GM19351 (cell line): ENCODE measurements around the gene KCNJ18.
"Not testable (repeated sequence)": the region's sequence is repeated elsewhere in the genome, so short reads cannot be mapped to it uniquely, and the experiment has no call there.

Experiments
- ATAC-seq: cut with Tn5 transposase; IDR thresholded peaks from one replicate; pipeline ENCODE4 v1.9.1; 2021; ENCODE audit warnings: mild to moderate bottlenecking, moderate library complexity; ENCODE audit not compliant: unreplicated experiment

KCNJ18 gene

GRCh38 chr17:21683897-21684296 is 8.4 kb upstream of the KCNJ18 start:
- not testable (repeated sequence) for ATAC-seq

GRCh38 chr17:21684384-21684783 is 7.9 kb upstream of the KCNJ18 start:
- ATAC-seq: not testable (repeated sequence)

- ATAC-seq: not testable (repeated sequence)
Measured at GRCh38 chr17:21685061-21685795, 7.1 kb upstream of the KCNJ18 start.

- no peak for ATAC-seq
Measured at GRCh38 chr17:21686165-21687015, 5.9 kb upstream of the KCNJ18 start.

- ATAC-seq: no peak
Measured at GRCh38 chr17:21687136-21687953, 5.0 kb upstream of the KCNJ18 start.

- ATAC-seq: no peak
Measured at GRCh38 chr17:21688293-21688949, 3.9 kb upstream of the KCNJ18 start.

GRCh38 chr17:21689604-21690003 is 2.7 kb upstream of the KCNJ18 start:
- ATAC-seq: no peak

GRCh38 chr17:21690811-21691210 is 1.5 kb upstream of the KCNJ18 start:
- not testable (repeated sequence) for ATAC-seq

GRCh38 chr17:21691481-21691880 is 842 bp upstream of the KCNJ18 start:
- ATAC-seq: not testable (repeated sequence)

- ATAC-seq: not testable (repeated sequence)
Measured at GRCh38 chr17:21692704-21693065, 362 bp downstream of the KCNJ18 start.

- ATAC-seq: not testable (repeated sequence)
Measured at GRCh38 chr17:21693391-21693796, 1.1 kb downstream of the KCNJ18 start.

- ATAC-seq: not testable (repeated sequence)
Measured at GRCh38 chr17:21693937-21694336, 1.6 kb downstream of the KCNJ18 start.

GRCh38 chr17:21696227-21696626 is 3.9 kb downstream of the KCNJ18 start:
- ATAC-seq: not testable (repeated sequence)

- ATAC-seq: not testable (repeated sequence)
Measured at GRCh38 chr17:21696842-21697507, 4.7 kb downstream of the KCNJ18 start.

GRCh38 chr17:21697508-21697860 is 5.2 kb downstream of the KCNJ18 start:
- not testable (repeated sequence) for ATAC-seq

GRCh38 chr17:21698437-21699075 is 6.2 kb downstream of the KCNJ18 start:
- not testable (repeated sequence) for ATAC-seq

GRCh38 chr17:21699124-21699523 is 6.8 kb downstream of the KCNJ18 start:
- ATAC-seq: not testable (repeated sequence)

- not testable (repeated sequence) for ATAC-seq
Measured at GRCh38 chr17:21699573-21700236, 7.4 kb downstream of the KCNJ18 start.

GRCh38 chr17:21701090-21701489 is 8.8 kb downstream of the KCNJ18 start:
- ATAC-seq: not testable (repeated sequence)
